ENCODE results near the gene GRIK5.

DNA sequence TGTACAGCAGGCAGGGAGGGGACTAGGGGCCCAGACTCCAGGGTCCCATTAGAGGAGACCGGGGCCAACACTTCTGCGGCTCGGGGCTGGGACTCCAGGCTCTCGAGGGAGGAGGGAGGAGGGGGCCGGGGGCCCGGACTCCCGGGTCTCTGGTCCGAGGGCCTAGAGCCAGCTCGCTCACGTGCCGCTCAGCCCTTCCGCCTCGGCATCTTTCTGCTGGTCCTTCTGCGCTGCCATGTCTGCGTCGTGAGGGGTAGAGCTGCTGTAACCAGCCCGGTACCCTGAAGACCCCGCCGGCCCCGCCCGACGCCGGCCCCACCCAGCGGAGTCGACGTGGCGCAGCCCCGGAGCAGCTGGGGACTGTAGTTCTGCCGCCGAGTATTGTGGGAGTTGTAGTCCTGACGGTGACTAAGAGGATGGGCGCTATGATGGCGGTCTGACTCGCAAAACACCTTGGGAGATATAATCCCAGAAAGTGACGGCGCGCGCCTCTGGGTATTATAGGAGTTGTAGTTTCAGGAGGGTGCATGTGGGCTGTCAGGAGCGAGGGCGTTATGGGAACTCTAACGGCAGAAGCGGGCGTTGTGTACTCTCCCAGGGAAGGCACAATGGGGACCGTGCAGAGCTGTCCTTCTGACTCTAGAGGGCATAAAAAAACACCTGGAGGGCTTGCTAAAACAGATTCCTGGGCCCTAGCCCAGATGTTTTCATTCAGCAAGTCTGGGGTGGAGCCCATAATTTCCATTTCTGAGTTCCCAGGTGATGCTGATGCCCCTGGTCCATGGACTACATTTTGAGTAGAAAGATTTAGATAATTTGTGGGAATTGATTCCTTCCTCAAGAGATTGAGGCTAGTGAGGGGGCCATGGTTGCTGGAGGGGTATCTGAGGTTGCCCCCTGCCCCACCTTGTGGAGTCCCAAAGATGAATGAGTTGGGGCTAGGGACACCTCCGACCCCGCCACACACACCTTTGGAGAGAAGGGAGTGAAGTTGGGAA, 110.7 kb downstream of the GRIK5 start, which contains the start of gene RABAC1:
- TF ChIP-seq, protein P1, sequence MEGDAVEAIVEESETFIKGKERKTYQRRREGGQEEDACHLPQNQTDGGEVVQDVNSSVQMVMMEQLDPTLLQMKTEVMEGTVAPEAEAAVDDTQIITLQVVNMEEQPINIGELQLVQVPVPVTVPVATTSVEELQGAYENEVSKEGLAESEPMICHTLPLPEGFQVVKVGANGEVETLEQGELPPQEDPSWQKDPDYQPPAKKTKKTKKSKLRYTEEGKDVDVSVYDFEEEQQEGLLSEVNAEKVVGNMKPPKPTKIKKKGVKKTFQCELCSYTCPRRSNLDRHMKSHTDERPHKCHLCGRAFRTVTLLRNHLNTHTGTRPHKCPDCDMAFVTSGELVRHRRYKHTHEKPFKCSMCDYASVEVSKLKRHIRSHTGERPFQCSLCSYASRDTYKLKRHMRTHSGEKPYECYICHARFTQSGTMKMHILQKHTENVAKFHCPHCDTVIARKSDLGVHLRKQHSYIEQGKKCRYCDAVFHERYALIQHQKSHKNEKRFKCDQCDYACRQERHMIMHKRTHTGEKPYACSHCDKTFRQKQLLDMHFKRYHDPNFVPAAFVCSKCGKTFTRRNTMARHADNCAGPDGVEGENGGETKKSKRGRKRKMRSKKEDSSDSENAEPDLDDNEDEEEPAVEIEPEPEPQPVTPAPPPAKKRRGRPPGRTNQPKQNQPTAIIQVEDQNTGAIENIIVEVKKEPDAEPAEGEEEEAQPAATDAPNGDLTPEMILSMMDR (IDR thresholded peaks at IDR 0.05) = peak in 1 of 4 donors; percentile 2
- TF ChIP-seq POLR2A (IDR thresholded peaks at IDR 0.05) = no peak

All from right lobe of liver (tissue), 4 donors.